GM19452 (cell line): ENCODE results near the gene SCARF1.

ENCODE experiments used
- ATAC-seq: cut with Tn5 transposase; IDR thresholded peaks from one replicate; pipeline ENCODE4 v1.9.1; 2021; ENCODE audit not compliant: unreplicated experiment

Gene SCARF1

GRCh38 chr17:1604831-1605528 is 40.6 kb downstream of the SCARF1 start:
- ATAC-seq = no peak

GRCh38 chr17:1601571-1601970 is 44.0 kb downstream of the SCARF1 start:
- no peak for ATAC-seq

- no peak for ATAC-seq
These were observed 47.0 kb downstream of the SCARF1 start for GRCh38 chr17:1598399-1599095.

GRCh38 chr17:1597861-1598342 is 47.6 kb downstream of the SCARF1 start:
- ATAC-seq = no peak

GRCh38 chr17:1593630-1593931 is 52.0 kb downstream of the SCARF1 start:
- ATAC-seq = no peak

- ATAC-seq = peak; percentile 68
These were observed 52.5 kb downstream of the SCARF1 start for GRCh38 chr17:1592751-1593629.

GRCh38 chr17:1591474-1592090 is 54.0 kb downstream of the SCARF1 start:
- no peak for ATAC-seq

GRCh38 chr17:1590747-1591473 is 54.6 kb downstream of the SCARF1 start:
- ATAC-seq = no peak

GRCh38 chr17:1590029-1590746 is 55.3 kb downstream of the SCARF1 start:
- ATAC-seq = no peak

GRCh38 chr17:1588821-1589585 is 56.5 kb downstream of the SCARF1 start:
- no peak for ATAC-seq

- no peak for ATAC-seq
These were observed 61.4 kb downstream of the SCARF1 start for GRCh38 chr17:1584167-1584566.
